SU-DHL-6 (cell line): ENCODE measurements around the gene EEF2KMT.
"Not testable (repeated sequence)": the region's sequence is repeated elsewhere in the genome, so short reads cannot be mapped to it uniquely, and the experiment has no call there.

Experiments
- H2AFZ ChIP-seq: fragments of 200-600 bp; sonication (generic); 2 replicates; pipeline ENCODE4 v1.6.1; 2014; ENCODE audit warnings: low read depth, mild to moderate bottlenecking, moderate library complexity, mixed read lengths, antibody characterized with exemption, low read length; ENCODE audit not compliant: severe bottlenecking
- H3F3A ChIP-seq: fragments of 200-600 bp; shearing (Covaris generic); 2 replicates; pipeline ENCODE4 v1.6.0; 2016; ENCODE audit warnings: antibody characterized with exemption, mild to moderate bottlenecking; ENCODE audit not compliant: insufficient read depth
- H3K27ac ChIP-seq: fragments of 200-600 bp; sonication (generic); 2 replicates; pipeline ENCODE4 v1.5.1; 2016; ENCODE audit warnings: low read depth, mild to moderate bottlenecking, low read length, moderate library complexity, mixed read lengths
- H3K27me3 ChIP-seq: fragments of 200-600 bp; sonication (generic), shearing (Covaris generic); 2 replicates; pipeline ENCODE4 v1.6.0; 2014; ENCODE audit warnings: mild to moderate bottlenecking, low read length
- H3K36me3 ChIP-seq: fragments of 200-600 bp; sonication (generic); 2 replicates; pipeline ENCODE4 v1.6.1; 2014; ENCODE audit warnings: mild to moderate bottlenecking, low read length, mixed read lengths
- H3K4me2 ChIP-seq: fragments of 300-600, 200-600 bp; shearing (Covaris generic), sonication (generic); 2 replicates; pipeline ENCODE4 v1.6.0; 2014; ENCODE audit warnings: low read length, low read depth, mild to moderate bottlenecking; ENCODE audit not compliant: poor library complexity, severe bottlenecking
- H3K4me3 ChIP-seq: fragments of 200-600 bp; sonication (generic); 2 replicates; pipeline ENCODE4 v1.5.1; 2014; ENCODE audit warnings: antibody characterized with exemption, low read length, mild to moderate bottlenecking, mixed read lengths; ENCODE audit not compliant: insufficient read depth, poor library complexity, severe bottlenecking
- H3K79me2 ChIP-seq: fragments of 200-600 bp; sonication (generic); 2 replicates; pipeline ENCODE4 v1.6.1; 2014; ENCODE audit warnings: mild to moderate bottlenecking, low read length, moderate library complexity; ENCODE audit not compliant: insufficient read depth
- H3K9ac ChIP-seq: fragments of 200-600 bp; sonication (generic); 2 replicates; pipeline ENCODE4 v1.7.0; 2014; ENCODE audit warnings: mild to moderate bottlenecking, low read length
- H3K9me2 ChIP-seq: fragments of 200-600 bp; sonication (generic); replicated peaks from 2 replicates; pipeline ENCODE4 v1.6.1; 2014; ENCODE audit warnings: low read length; ENCODE audit not compliant: insufficient read depth
- H3K9me3 ChIP-seq: fragments of 200-600 bp; sonication (generic); 2 replicates; pipeline ENCODE4 v1.6.1; 2014; ENCODE audit warnings: low read length, mixed read lengths; ENCODE audit not compliant: insufficient read depth
- H4K20me1 ChIP-seq: fragments of 200-600 bp; sonication (generic); 2 replicates; pipeline ENCODE4 v1.6.1; 2014; ENCODE audit warnings: low read depth, mild to moderate bottlenecking, antibody characterized with exemption, low read length, moderate library complexity, mixed read lengths
- EZH2phosphoT487 ChIP-seq: fragments of 200-600 bp; sonication (generic), shearing (Covaris generic); conservative IDR thresholded peaks from 2 replicates; pipeline ENCODE4 v1.6.1; 2018; ENCODE audit warnings: mild to moderate bottlenecking, antibody characterized with exemption, low read length, moderate library complexity, mixed read lengths
- TF ChIP-seq, protein P1 (sequence below): fragments of 200-600 bp; sonication (generic); IDR thresholded peaks from one replicate; pipeline ENCODE4 v1.5.1; 2017; ENCODE audit warnings: antibody characterized with exemption, mild to moderate bottlenecking, low read length, moderate library complexity; ENCODE audit not compliant: insufficient read depth, poor library complexity, severe bottlenecking

EEF2KMT gene

DNA sequence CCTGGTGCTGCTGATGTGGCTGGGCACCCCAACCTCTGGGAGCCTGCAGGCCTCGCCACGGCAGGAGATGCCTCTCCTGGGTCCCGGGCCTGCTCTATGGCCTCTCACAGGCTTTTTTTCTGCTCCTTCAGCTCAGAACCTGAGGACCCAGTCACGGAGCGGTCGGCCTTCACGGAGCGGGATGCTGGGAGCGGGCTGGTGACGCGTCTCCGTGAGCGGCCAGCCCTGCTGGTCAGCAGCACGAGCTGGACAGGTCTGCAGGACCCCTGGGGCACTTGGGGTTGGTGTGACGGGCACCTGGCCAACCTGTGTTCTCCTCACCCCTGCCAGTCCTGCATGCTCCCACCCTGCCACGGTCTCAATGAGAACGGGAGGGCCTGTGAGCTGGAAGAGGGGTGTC, 19.0 kb downstream of the EEF2KMT start:
- H3F3A ChIP-seq: no peaks in the 10 kb centered on the region
- no peaks in the 10 kb centered on the region for H4K20me1 ChIP-seq
- no peaks in the 10 kb centered on the region; the same call in 1 of the 2 replicates for H3K36me3 ChIP-seq

DNA sequence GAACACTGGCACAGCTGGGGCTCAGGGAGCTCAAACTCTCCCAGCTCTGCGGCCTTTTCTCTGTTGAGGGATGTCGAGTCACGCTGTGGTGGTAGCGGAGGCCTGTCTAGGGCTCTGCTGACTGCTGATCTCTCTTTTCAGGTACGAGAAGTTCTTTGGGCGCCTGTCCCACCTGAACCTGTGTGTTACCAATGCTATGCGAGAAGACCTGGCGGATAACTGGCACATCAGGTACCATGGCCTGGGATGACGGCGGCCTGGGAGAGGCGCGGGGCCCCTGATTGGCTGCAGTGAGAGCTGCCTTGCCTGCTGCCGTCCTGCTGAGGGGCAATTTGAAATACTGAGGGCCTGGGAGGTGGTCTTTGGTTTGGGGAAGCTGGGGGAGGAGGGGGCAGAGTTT, 20.3 kb downstream of the EEF2KMT start:
- Histone ChIP-seq H3K9ac (no peak overlapping the region), H3K9me3 (no peaks in the 10 kb centered on the region), H3K27me3 (no peaks in the 10 kb centered on the region), H4K20me1 (no peaks in the 10 kb centered on the region), H3K4me3 (no peak overlapping the region), H3K27ac (no peak overlapping the region), H3K36me3 (no peaks in the 10 kb centered on the region; the same call in 1 of the 2 replicates), H3K79me2 (peaks cover 13% of the 10 kb centered on the region; the same call in 1 of the 2 replicates), H2AFZ (no peak overlapping the region), H3K9me2 (no peaks in the 10 kb centered on the region), H3F3A (no peaks in the 10 kb centered on the region), H3K4me2 (no peak overlapping the region)
- TF ChIP-seq, protein P1, sequence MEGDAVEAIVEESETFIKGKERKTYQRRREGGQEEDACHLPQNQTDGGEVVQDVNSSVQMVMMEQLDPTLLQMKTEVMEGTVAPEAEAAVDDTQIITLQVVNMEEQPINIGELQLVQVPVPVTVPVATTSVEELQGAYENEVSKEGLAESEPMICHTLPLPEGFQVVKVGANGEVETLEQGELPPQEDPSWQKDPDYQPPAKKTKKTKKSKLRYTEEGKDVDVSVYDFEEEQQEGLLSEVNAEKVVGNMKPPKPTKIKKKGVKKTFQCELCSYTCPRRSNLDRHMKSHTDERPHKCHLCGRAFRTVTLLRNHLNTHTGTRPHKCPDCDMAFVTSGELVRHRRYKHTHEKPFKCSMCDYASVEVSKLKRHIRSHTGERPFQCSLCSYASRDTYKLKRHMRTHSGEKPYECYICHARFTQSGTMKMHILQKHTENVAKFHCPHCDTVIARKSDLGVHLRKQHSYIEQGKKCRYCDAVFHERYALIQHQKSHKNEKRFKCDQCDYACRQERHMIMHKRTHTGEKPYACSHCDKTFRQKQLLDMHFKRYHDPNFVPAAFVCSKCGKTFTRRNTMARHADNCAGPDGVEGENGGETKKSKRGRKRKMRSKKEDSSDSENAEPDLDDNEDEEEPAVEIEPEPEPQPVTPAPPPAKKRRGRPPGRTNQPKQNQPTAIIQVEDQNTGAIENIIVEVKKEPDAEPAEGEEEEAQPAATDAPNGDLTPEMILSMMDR: no peak
- no peak for TF ChIP-seq EZH2phosphoT487

More for the DNA sequence above, 19.0 kb downstream of the EEF2KMT start:
- H3K79me2 ChIP-seq: no peaks in the 10 kb centered on the region
- H2AFZ ChIP-seq: no peak overlapping the region
- H3K27ac ChIP-seq: no peak overlapping the region
- H3K4me3 ChIP-seq: no peak overlapping the region
- TF ChIP-seq, protein P1: no peak
- TF ChIP-seq EZH2phosphoT487: no peak
- no peak overlapping the region for H3K4me2 ChIP-seq
- H3K27me3 ChIP-seq: no peaks in the 10 kb centered on the region
- no peaks in the 10 kb centered on the region for H3K9me2 ChIP-seq
- no peak overlapping the region for H3K9ac ChIP-seq
- H3K9me3 ChIP-seq: no peaks in the 10 kb centered on the region

DNA sequence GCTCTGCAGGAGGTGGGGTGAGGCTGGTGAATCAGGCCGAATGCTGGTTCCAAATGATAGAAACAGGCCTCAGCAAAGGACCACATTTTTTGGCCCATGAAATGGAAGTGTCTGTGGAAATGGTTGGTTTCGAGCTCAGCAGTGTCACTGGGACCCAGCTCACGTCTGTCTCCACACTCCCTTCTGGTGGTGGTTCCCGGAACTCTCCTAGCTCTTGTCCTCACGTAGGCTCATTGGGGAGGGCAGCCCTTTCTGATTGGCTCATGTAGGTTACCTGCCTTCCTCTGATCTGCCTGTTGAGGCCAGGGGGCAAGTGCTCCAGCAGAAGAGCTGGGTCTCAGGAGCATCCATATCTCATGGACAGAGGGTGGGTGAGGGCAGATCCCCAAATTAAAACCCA, 22.0 kb downstream of the EEF2KMT start:
- H3K4me3 ChIP-seq: no peak overlapping the region
- no peaks in the 10 kb centered on the region; the same call in 1 of the 2 replicates for H3K36me3 ChIP-seq
- no peak overlapping the region for H3K9ac ChIP-seq
- H3F3A ChIP-seq: no peaks in the 10 kb centered on the region
- H2AFZ ChIP-seq: no peak overlapping the region
- peaks cover 19% of the 10 kb centered on the region; the same call in 1 of the 2 replicates for H3K79me2 ChIP-seq
- no peaks in the 10 kb centered on the region for H3K9me3 ChIP-seq
- H3K27ac ChIP-seq: no peak overlapping the region
- H4K20me1 ChIP-seq: no peaks in the 10 kb centered on the region
- no peak for TF ChIP-seq EZH2phosphoT487
- TF ChIP-seq, protein P1: no peak
- no peaks in the 10 kb centered on the region for H3K9me2 ChIP-seq
- H3K27me3 ChIP-seq: no peaks in the 10 kb centered on the region
- H3K4me2 ChIP-seq: no peak overlapping the region

DNA sequence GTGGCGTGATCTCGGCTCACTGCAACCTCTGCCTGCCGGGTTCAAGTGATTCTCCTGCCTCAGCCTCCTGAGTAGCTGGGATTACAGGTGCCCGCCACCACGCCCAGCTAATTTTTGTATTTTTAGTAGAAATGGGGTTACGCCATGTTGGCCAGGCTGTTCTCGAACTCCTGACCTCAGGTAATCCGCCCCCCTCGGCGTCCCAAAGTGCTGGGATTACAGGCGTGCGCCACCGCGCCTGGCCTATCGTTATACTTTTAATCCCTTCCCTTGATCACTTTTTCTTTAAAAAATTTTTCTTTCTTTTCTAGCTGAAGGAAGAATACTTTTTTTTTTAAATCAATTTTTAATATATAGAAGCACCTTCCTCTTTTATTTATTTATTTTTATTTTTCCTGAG, 23.8 kb downstream of the EEF2KMT start:
- not testable (repeated sequence) for H3K4me2 ChIP-seq, H3K9me2 ChIP-seq, H3K9me3 ChIP-seq, H4K20me1 ChIP-seq, H3K27ac ChIP-seq, H2AFZ ChIP-seq, H3K36me3 ChIP-seq, H3K4me3 ChIP-seq, H3F3A ChIP-seq, H3K27me3 ChIP-seq, H3K9ac ChIP-seq
- peaks cover 19% of the 10 kb centered on the region; the same call in 1 of the 2 replicates for H3K79me2 ChIP-seq
